Posterior vena cava (tissue), 2 donors: Measurements from ENCODE around the gene RABGAP1L. TPM values are rescaled to one million over a fixed set of nuclear protein-coding genes. Genes with fewer than 3 reads are reported as not detected.
"Not testable (repeated sequence)": the region's sequence is repeated elsewhere in the genome, so short reads cannot be mapped to it uniquely, and the experiment has no call there.

Experiments used
- DNase-seq: peaks from one replicate; pipeline ENCODE4 v3.0.0-alpha.2; 2020; ENCODE audit warnings: low spot score
- intact Hi-C, 2 donors: fragments of 100-400 bp; cut with DNase I; formaldehyde crosslinking; loops; one replicate each; pipeline versions ENCODE4 v1.14.1 to v1.14.2; 2022 to 2023
- long read RNA-seq, 2 donors: library from polyadenylated mRNA; unstranded; transcript quantifications; one replicate each; pipeline ENCODE4 v2.0.0, GENCODE V29; 2020 to 2021
- total RNA-seq, 2 donors: library from RNA; stranded (reverse); fragmentation: NEBNext Ultra II Directional; extraction: Animal tissue kit (Norgen Biotek cat#: 25700); gene quantifications; one replicate each; pipeline ENCODE4 v1.2.1, GENCODE V29; 2021
- donor health status: DM: yes; HTN: yes; CAD: no.
- donor health status: DM: yes; HTN: yes; CAD: no.

The RABGAP1L gene
- 10 to 100 TPM; 32.9 to 41.4 TPM for total RNA-seq
- long read RNA-seq, donor 1, partial matches to known transcripts: 1 of 13 reads
- long read RNA-seq, donor 1, other reads (novel, unspliced or antisense): 11 of 13 reads
- long read RNA-seq, donor 2, full-length matches to known transcripts: 3 of 9 reads
- long read RNA-seq, donor 2, partial matches to known transcripts: 2 of 9 reads
- long read RNA-seq, donor 2, other reads (novel, unspliced or antisense): 4 of 9 reads

DNA sequence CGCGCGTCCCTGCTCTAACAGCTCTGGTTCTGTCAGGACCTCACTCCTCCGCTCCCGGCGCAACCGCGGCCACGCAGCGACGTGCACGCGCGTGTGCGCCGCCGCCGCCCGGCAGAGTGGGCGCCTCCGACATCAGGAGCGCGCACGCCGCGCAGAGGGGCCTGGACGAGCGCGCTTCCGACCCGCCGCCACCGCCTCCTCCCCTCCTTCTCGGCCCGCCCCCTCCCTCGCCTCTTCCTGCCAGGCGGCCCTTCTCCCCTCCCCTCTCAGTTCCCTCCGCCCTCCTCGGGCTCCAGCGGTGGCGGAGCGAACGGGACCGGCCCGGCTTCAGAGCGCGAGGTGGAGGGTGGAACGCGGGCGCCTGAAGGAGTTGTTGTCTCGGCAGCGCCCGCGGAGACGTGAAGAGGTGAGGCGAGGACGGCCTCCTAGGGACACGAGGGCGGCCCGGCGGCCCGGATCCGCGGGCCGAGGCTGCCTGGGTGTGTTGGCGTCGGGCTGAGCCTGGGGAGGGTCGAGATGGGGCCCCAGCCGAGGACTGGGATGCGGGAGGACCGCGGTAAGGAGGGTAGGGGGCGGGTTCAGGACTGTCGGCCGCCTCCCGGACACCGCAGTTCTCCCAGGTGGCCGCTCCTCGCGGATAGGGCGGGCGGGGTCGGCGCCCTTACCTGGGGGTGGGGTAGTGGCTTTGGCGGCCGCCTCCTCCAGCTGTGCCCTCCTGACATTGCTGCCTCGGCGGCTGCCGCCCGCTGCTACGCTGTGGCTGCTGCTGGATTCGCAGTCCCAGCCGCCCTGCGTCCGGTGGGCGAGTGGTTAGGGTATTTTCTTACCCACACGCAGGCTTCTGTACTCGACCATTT lies at the start of gene RABGAP1L:
TSS of gene RABGAP1L (plus strand) at position 269 of the 857 bp plus-strand sequence.
- intact Hi-C loops: no loop called here
- peak; percentile 98 for DNase-seq

DNA sequence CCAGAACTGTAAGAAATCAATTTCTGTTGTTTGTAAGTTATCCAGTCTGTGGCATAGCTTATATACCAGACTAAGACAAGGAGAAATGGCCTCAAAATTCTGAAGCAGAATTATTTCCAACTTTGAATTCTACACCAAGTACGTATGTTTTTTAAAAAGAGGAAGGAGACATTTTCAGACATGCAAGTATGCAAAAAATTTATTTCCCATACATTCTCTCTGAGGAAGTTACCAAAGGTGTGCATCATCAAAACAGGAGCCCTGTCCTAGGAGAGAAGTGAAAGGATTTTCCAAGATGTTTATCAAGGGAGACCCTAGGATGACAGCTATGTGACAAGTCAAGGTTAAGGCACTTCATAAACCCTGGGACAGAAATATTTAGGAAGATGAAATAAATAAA lies 49.3 kb upstream of the RABGAP1L start:
- intact Hi-C loops: no loop called here
- DNase-seq: no peak

DNA sequence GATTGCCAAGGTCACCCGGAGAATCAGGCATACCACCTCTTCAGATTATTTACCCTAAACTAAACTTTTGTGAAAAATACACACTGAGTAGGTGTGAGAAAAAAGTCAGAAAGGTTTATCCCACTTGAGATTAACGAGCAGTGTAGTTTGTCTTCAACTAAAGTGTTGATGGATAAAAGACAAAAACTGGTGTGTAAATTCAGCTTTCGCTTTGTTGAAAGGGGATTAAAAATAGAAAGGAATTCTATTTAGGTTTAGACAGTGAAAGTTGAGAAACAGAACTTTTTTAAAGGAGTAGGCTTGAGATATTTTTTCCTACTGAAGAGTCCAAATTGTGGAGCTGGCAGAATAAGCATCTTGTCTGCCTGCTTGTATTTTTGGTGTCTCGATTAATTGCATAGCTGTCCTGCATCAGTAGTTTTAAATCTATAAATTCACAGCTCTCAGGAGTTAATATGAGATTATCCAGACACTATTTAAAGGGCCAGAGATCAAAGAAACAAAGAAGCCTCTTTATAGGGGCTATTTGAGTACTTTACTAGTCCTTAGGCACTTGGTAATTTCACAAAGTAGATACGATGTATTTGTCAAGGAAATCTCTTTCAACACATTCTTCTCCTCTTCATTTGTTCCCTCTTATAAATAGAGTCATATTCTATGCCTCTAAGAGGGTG lies 46.7 kb upstream of the RABGAP1L start:
- DNase-seq: no peak
- intact Hi-C loops: no loop called here

DNA sequence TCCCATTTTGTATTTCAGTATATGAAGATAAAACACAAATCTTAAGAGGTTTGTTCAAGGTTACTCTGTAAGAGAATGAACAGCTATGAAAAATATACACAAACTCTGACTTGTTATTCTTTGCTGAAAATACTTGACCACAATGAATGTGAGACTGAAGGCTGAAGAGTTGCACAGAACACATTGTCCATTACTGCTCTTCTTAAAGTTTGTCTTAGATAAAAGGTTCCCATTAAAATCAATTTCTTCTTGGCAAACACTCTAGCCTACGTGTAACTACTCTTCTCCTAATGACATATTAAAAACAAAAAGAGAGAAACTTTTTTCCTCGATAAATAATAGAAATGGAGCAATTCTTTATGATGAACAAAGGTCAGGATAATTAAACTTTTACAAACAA lies 45.2 kb upstream of the RABGAP1L start:
- no peak for DNase-seq
- intact Hi-C loops: no loop called here

DNA sequence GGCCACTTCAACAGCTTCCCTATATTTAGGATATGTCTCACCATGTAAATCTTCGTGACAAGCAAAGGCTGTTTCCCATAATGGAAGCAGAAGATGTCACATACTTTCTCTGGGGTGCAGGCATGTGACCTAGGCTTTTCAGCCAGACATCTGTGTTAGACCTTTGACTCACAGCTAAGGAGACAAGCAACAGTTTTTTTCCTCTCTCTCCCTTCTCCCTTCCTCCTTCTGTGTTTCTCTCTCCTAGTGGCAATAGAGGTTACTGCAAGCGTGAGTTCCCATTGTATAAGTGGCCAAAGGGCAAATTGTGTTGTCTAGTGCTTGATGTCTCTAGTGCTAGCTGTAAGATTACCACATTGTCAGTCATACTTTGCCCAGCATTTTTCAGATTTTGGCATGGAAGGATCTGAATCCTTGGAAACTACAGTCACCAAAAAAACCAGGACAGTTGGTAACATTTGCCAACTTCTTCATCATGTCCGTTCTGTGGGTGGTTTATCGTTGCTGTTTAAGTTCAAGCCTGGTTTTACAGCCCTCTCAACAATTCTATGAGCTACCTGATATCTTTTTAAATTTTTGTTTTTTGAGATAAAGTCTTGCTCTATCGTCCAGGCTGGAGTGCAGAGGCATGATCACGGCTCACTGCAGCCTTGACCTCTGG lies 44.4 kb upstream of the RABGAP1L start:
- intact Hi-C loops: no loop called here

DNA sequence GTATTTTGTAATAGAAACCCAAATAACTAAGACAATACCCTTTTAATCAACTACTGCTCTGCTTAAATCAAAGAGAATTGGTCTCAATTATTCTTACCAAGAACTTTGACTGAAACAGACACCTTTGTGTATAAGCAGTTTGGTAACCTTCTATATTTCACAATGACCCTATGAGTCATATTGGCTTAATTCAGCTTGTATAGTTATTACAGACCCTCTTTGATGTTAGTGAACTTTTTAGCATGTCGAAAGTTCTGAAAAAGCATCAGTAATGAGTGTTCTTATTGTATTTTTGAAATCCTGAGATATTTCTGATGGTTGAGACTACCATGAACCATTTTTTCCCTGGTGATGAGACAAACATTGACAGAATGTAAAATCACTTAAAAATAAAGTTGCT lies 43.3 kb upstream of the RABGAP1L start:
- intact Hi-C loops: no loop called here
- no peak for DNase-seq

More for the DNA sequence above, 44.4 kb upstream of the RABGAP1L start:
- no peak for DNase-seq

DNA sequence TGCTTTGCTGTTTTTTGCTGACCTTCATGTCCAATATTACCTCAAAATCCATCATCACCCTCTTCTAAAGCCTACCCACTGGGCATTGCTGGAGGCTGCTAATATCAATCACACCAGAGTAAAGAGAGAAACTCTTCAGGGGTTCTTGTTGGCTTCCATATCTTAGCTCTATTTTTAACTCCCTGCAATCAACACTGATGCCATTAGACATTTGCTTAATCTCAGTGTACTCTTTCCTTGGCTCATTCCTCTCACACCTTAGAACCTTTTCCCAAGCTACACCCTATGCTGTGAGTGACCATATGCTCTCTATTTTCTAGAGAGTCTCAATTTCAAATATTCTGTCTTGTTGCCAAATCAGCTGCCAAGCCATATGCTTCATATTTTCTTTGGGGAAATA lies 40.6 kb upstream of the RABGAP1L start:
- intact Hi-C loops: no loop called here
- DNase-seq: no peak

DNA sequence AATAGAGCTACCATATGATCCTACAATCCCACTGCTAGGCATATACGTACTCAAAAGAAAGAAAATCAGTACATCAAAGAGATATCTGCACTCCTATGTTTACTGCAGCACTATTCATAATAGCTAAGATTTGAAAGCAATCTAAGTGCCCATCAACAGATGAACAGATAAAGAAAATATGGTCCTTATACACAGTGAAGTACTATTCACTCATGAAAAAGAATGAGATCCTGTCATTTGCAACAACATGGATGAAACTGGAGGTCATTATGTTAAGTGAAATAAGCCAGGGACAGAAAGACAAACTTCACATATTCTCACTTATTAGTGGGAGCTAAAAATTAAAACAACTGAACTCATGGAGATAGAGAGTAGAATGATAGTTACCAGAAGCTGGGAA lies 37.0 kb upstream of the RABGAP1L start:
- intact Hi-C loops: not testable (repeated sequence)

DNA sequence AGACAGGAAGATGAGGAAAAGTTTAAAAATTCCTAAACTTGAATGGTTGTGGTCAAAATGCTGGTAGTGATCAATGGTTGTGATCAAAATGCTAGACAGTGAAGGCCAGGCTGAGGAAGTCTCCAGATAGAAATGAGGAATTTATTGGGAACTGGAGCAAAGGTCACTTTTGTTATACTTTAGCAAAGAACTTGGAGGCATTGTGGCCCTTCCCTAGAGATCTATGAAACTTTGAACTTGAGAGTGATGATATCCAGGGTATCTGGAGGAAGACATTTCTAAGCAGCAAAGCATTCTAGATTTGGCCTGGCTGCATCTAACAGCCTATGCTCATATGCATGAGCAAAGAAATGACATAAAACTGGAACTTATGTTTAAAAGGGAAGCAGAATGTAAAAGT lies 35.5 kb upstream of the RABGAP1L start:
- intact Hi-C loops: no loop called here
- no peak for DNase-seq

More for the DNA sequence above, 37.0 kb upstream of the RABGAP1L start:
- DNase-seq: not testable (repeated sequence)

GRCh38 chr1:174127176-174127575 lies 32.1 kb upstream of the RABGAP1L start:
- DNase-seq, intact Hi-C loops: not testable (repeated sequence)

DNA sequence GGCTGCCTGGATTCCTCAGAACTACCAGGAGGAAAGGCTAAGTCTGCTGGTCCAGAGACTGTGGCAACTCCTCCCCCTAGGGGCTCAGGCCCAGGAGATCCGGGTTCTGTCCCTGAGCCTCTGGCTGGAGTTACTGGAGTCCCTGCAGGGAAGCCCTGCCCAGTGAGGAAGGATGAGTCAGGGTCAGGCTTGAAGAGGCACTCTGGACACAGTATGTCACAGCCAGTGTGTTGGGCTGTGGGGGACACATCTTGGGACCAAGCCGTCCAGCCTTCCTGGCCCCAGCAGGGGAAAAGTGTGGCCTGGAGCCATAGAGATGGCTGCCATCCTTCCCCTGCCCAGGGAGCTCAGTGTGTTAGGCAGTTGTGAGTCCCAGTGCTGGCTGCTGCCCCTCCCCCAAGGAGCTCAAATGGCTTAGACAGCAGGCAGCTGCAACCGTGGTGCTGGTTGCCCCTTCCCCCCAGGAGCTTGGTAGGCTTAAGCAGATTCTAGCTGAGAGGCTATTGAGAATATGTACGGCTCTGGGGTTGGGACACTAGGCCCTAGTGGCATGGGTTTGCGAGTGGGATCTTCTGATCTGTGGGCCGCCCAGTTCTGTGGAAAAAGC lies 28.2 kb upstream of the RABGAP1L start:
- intact Hi-C loops: no loop called here
- DNase-seq: no peak

GRCh38 chr1:174134003-174134659 lies 25.2 kb upstream of the RABGAP1L start:
- intact Hi-C loops: no loop called here
- no peak for DNase-seq

- no peak for DNase-seq
- intact Hi-C loops: no loop called here
Observed at GRCh38 chr1:174135211-174135610, 24.1 kb upstream of the RABGAP1L start.

DNA sequence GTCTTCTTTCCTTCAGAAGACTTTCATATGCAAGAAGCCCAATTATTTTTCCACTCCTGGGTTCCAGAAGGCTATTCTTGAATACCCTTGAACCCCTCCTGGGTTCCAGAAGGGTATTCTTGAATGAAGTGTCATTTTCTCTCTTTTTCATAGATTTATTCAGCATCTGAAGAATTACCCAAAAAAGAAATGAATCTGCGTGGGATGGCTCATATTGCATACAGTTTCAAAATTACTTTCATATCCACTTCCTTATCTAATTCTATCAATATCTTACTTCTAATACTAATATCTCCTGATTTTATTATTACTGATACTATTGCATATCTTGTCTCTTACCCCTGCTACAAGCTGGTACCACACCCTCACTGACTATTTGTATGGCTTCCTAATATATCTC lies 22.6 kb upstream of the RABGAP1L start:
- DNase-seq: no peak
- intact Hi-C loops: no loop called here

DNA sequence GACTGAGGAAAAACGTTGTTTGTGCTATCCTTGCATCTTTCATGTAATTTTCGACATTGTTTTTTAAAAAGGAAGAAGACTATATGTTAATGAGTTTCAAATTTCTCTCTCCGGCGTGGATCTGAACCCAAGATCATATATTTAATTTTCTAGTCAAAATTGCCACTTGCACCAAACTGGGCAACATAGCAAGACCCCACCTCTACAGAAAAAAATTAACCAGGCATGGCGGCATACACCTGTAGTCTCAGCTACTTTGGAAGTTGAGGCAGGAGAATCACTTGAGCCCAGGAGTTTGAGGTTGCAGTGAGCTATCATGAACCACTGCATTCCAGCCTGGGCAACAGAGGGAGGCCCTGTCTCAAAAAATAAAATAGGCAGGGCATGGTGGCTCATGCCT lies 16.5 kb upstream of the RABGAP1L start:
- intact Hi-C loops: no loop called here
- DNase-seq: no peak

- DNase-seq, intact Hi-C loops: not testable (repeated sequence)
Observed at GRCh38 chr1:174143727-174144396, 15.5 kb upstream of the RABGAP1L start.

- DNase-seq, intact Hi-C loops: not testable (repeated sequence)
Observed at GRCh38 chr1:174144397-174144783, 14.9 kb upstream of the RABGAP1L start.

GRCh38 chr1:174149216-174149615 lies 10.1 kb upstream of the RABGAP1L start:
- DNase-seq: no peak
- intact Hi-C loops: no loop called here
